Measurements from ENCODE around the gene SLC12A1. TPM values are rescaled to one million over a fixed set of nuclear protein-coding genes. Genes with fewer than 3 reads are reported as not detected.

Gene SLC12A1
- total RNA-seq, 1 donor from 2014 or later, result 0.53 TPM

- H3K9me3 Mint-ChIP-seq, result no peaks in the 10 kb centered on the region
- H3K27ac Mint-ChIP-seq, result no peak overlapping the region
- no peak for TF ChIP-seq CTCF (conservative IDR thresholded peaks at IDR 0.05)
- H3K4me1 Mint-ChIP-seq (ENCODE audit: unreplicated experiment), result peaks cover 16% of the 10 kb centered on the region
- no peaks in the 10 kb centered on the region for H3K36me3 Mint-ChIP-seq
- H3K27me3 Mint-ChIP-seq, result no peaks in the 10 kb centered on the region
- no peak for DNase-seq (ENCODE audit: extremely low spot score, unreplicated experiment)
- H3K4me3 Mint-ChIP-seq, result no peak overlapping the region
These were observed 72.6 kb downstream of the SLC12A1 start for GRCh38 chr15:48278666-48279065.

GRCh38 chr15:48279608-48280007, 73.5 kb downstream of the SLC12A1 start:
- H3K27ac Mint-ChIP-seq, result no peak overlapping the region
- H3K27me3 Mint-ChIP-seq, result no peaks in the 10 kb centered on the region
- no peaks in the 10 kb centered on the region for H3K9me3 Mint-ChIP-seq
- DNase-seq (ENCODE audit: extremely low spot score, unreplicated experiment), result no peak
- peaks cover 24% of the 10 kb centered on the region for H3K4me1 Mint-ChIP-seq (ENCODE audit: unreplicated experiment)
- TF ChIP-seq CTCF (conservative IDR thresholded peaks at IDR 0.05), result no peak
- H3K4me3 Mint-ChIP-seq, result no peak overlapping the region
- no peaks in the 10 kb centered on the region for H3K36me3 Mint-ChIP-seq

- Mint-ChIP-seq H3K4me1 (ENCODE audit: unreplicated experiment) (peaks cover 31% of the 10 kb centered on the region), H3K27ac (no peak overlapping the region), H3K9me3 (no peaks in the 10 kb centered on the region), H3K36me3 (no peaks in the 10 kb centered on the region), H3K27me3 (peaks cover 5% of the 10 kb centered on the region), H3K4me3 (no peak overlapping the region)
- TF ChIP-seq CTCF (conservative IDR thresholded peaks at IDR 0.05), result peak; percentile 21
- DNase-seq (ENCODE audit: extremely low spot score, unreplicated experiment), result no peak
These were observed 75.6 kb downstream of the SLC12A1 start for GRCh38 chr15:48281674-48282073.

- no peak for TF ChIP-seq CTCF (conservative IDR thresholded peaks at IDR 0.05)
- no peak for DNase-seq (ENCODE audit: extremely low spot score, unreplicated experiment)
- no peak overlapping the region for H3K27ac Mint-ChIP-seq
- H3K27me3 Mint-ChIP-seq, result peaks cover 5% of the 10 kb centered on the region
- peaks cover 31% of the 10 kb centered on the region for H3K4me1 Mint-ChIP-seq (ENCODE audit: unreplicated experiment)
- no peaks in the 10 kb centered on the region for H3K9me3 Mint-ChIP-seq
- H3K4me3 Mint-ChIP-seq, result no peak overlapping the region
- no peaks in the 10 kb centered on the region for H3K36me3 Mint-ChIP-seq
These were observed 76.1 kb downstream of the SLC12A1 start for GRCh38 chr15:48282216-48282615.

- Mint-ChIP-seq H3K4me1 (ENCODE audit: unreplicated experiment) (peaks cover 31% of the 10 kb centered on the region), H3K36me3 (no peaks in the 10 kb centered on the region), H3K27ac (no peak overlapping the region), H3K27me3 (peaks cover 5% of the 10 kb centered on the region), H3K9me3 (no peaks in the 10 kb centered on the region), H3K4me3 (no peak overlapping the region)
- DNase-seq (ENCODE audit: extremely low spot score, unreplicated experiment), result no peak
- TF ChIP-seq CTCF (conservative IDR thresholded peaks at IDR 0.05), result no peak
These were observed 77.5 kb downstream of the SLC12A1 start for GRCh38 chr15:48283396-48284145.

Measured in type B pancreatic cell (in vitro differentiated cells).